Measurements from ENCODE around the gene CNOT2. TPM values are rescaled to one million over a fixed set of nuclear protein-coding genes. Genes with fewer than 3 reads are reported as not detected.

The CNOT2 gene
- total RNA-seq, 1 experiment from 2014 or later = 85.4 TPM

GRCh38 chr12:70309348-70309747, 66.1 kb downstream of the CNOT2 start:
- intact Hi-C loops (cut with micrococcal nuclease; ENCODE audit: unreplicated experiment) = no loop called here
- POLR2A ChIA-PET (ENCODE audit: unreplicated experiment) = no interaction called here

GRCh38 chr12:70314145-70314544, 70.9 kb downstream of the CNOT2 start:
- ChIA-PET CTCF (no interaction called here), POLR2A (ENCODE audit: unreplicated experiment) (no interaction called here)
- H3K4me1 ChIP-seq (replicated peaks; ENCODE audit: insufficient read depth) = no peaks in the 10 kb centered on the region
- intact Hi-C loops (cut with micrococcal nuclease; ENCODE audit: unreplicated experiment) = no loop called here
- H3F3A ChIP-seq (ENCODE audit: insufficient read depth, low read depth) = peaks cover 9% of the 10 kb centered on the region; the same call in 1 of the 2 replicates
- H2AFZ ChIP-seq = no peak overlapping the region
- H3K9me2 ChIP-seq (ENCODE audit: insufficient read depth) = no peaks in the 10 kb centered on the region
- no TSS peak for BruUV-seq (replicated peaks)
- no peak overlapping the region for H3K27ac ChIP-seq
- TF ChIP-seq CTCF (conservative IDR thresholded peaks at IDR 0.05) = no peak
- no peak for TF ChIP-seq EZH2 (IDR thresholded peaks at IDR 0.05; ENCODE audit: low read depth)
- H3K9me3 ChIP-seq (ENCODE audit: insufficient read depth, low read depth) = no peaks in the 10 kb centered on the region
- H3K36me3 ChIP-seq (ENCODE audit: low read depth) = peaks cover 15% of the 10 kb centered on the region; the same call in 1 of the 2 replicates
- no peak overlapping the region for H3K4me2 ChIP-seq
- peaks cover 40% of the 10 kb centered on the region for H4K20me1 ChIP-seq (ENCODE audit: insufficient read depth)
- no peaks in the 10 kb centered on the region for H3K27me3 ChIP-seq (ENCODE audit: insufficient read depth, low read depth)
- H3K79me2 ChIP-seq (ENCODE audit: low read depth) = peaks cover 13% of the 10 kb centered on the region
- DNase-seq = no peak
- no peak overlapping the region for H3K4me3 ChIP-seq

More at GRCh38 chr12:70309348-70309747, 66.1 kb downstream of the CNOT2 start:
- no TSS peak for BruUV-seq (replicated peaks)
- Histone ChIP-seq H3K4me1 (replicated peaks; ENCODE audit: insufficient read depth) (no peaks in the 10 kb centered on the region), H4K20me1 (ENCODE audit: insufficient read depth) (peaks cover 29% of the 10 kb centered on the region), H3K4me3 (no peak overlapping the region), H3K4me2 (no peak overlapping the region), H3K9me2 (ENCODE audit: insufficient read depth) (no peaks in the 10 kb centered on the region), H3K27me3 (ENCODE audit: insufficient read depth, low read depth) (no peaks in the 10 kb centered on the region), H3K9me3 (ENCODE audit: insufficient read depth, low read depth) (no peaks in the 10 kb centered on the region), H3K27ac (no peak overlapping the region), H3K36me3 (ENCODE audit: low read depth) (peaks cover 15% of the 10 kb centered on the region; the same call in 1 of the 2 replicates), H2AFZ (no peak overlapping the region), H3K79me2 (ENCODE audit: low read depth) (peaks cover 35% of the 10 kb centered on the region), H3F3A (ENCODE audit: insufficient read depth, low read depth) (peaks cover 6% of the 10 kb centered on the region; the same call in 1 of the 2 replicates)
- DNase-seq = no peak
- TF ChIP-seq CTCF (conservative IDR thresholded peaks at IDR 0.05) (no peak), EZH2 (IDR thresholded peaks at IDR 0.05; ENCODE audit: low read depth) (no peak)
- CTCF ChIA-PET = no interaction called here

- Histone ChIP-seq H3K4me1 (replicated peaks; ENCODE audit: insufficient read depth) (no peaks in the 10 kb centered on the region), H3K27me3 (ENCODE audit: insufficient read depth, low read depth) (no peaks in the 10 kb centered on the region), H2AFZ (no peak overlapping the region), H3K9me2 (ENCODE audit: insufficient read depth) (no peaks in the 10 kb centered on the region), H3K36me3 (ENCODE audit: low read depth) (peaks cover 3% of the 10 kb centered on the region; the same call in 1 of the 2 replicates), H3K4me3 (no peak overlapping the region), H3K9me3 (ENCODE audit: insufficient read depth, low read depth) (no peaks in the 10 kb centered on the region), H3K4me2 (no peak overlapping the region), H3K79me2 (ENCODE audit: low read depth) (peaks cover 3% of the 10 kb centered on the region; the same call in 1 of the 2 replicates), H4K20me1 (ENCODE audit: insufficient read depth) (peaks cover 26% of the 10 kb centered on the region), H3F3A (ENCODE audit: insufficient read depth, low read depth) (peaks cover 8% of the 10 kb centered on the region; the same call in 1 of the 2 replicates), H3K27ac (no peak overlapping the region)
- DNase-seq = no peak
- intact Hi-C loops (cut with micrococcal nuclease; ENCODE audit: unreplicated experiment) = no loop called here
- ChIA-PET CTCF (no interaction called here), POLR2A (ENCODE audit: unreplicated experiment) (no interaction called here)
- no TSS peak for BruUV-seq (replicated peaks)
- TF ChIP-seq CTCF (conservative IDR thresholded peaks at IDR 0.05) (no peak), EZH2 (IDR thresholded peaks at IDR 0.05; ENCODE audit: low read depth) (no peak)
These were observed 74.5 kb downstream of the CNOT2 start for GRCh38 chr12:70317781-70318180.
